COR-L47 (cell line): ENCODE results near the gene CLASP1.
"Not testable (repeated sequence)": the region's sequence is repeated elsewhere in the genome, so short reads cannot be mapped to it uniquely, and the experiment has no call there.

Experiments used
- DNase-seq: peaks from one replicate; lab custom pipeline; 2025; lab: John Stamatoyannopoulos, UW

The CLASP1 gene

GRCh38 chr2:121419081-121419699 lies 230.1 kb downstream of the CLASP1 start:
- DNase-seq = no peak

- no peak for DNase-seq
These were observed 230.7 kb downstream of the CLASP1 start for GRCh38 chr2:121418494-121419058.

- DNase-seq = no peak
These were observed 231.4 kb downstream of the CLASP1 start for GRCh38 chr2:121417826-121418225.

DNA sequence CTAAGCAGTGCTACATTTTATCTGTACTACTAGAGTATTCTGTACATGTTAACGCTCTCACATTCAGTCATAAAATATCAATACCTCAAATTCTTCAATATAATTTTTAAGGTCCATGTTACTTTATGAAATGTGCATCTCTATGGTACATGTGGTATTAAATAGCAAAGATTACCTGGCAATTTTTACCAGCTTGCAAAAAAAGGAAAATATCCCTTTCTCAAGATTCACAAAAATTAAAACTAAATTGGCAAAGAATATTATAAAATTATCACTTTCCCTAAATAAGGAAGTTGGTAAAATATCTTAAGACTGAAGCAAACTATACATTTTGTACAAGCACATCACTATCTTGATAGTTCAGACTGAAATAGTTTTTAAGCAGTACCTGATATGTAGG lies 233.5 kb downstream of the CLASP1 start:
- no peak for DNase-seq

DNA sequence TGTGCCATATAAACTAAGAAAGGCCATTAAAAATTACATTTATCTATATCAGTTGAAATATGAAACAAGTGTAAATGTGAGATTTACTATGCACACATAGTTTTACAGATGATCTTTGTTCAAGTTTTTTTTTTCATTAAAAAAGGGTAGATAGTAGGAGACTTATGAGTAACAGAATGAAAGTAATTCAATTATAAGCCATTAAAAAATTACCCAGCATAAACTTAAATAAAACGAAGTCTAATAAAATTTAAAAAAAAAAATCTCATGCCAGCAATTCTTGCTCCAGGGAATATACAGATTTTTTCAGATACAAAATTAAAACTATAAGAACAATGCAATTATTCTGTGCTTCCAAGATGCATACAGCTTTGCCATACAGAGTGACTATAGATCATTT lies 236.9 kb downstream of the CLASP1 start:
- DNase-seq = no peak

DNA sequence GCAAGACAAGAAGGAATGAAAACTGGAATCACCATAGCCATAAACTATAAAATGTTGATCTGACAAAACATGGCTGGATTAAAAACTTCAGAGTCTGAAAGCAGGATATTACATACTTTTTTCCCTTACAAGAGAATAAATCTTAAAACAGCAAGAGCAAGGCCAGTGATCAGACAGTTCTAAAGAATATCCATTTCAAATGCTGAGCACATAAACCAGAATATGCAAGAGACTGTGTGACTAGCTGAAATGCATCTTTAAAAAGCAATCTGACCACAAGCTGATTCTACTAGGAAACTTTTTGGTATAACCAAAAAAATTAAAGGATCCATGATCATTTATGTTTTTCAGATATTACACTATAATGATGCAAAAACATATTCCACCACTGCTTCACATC lies 239.3 kb downstream of the CLASP1 start:
- no peak for DNase-seq

DNA sequence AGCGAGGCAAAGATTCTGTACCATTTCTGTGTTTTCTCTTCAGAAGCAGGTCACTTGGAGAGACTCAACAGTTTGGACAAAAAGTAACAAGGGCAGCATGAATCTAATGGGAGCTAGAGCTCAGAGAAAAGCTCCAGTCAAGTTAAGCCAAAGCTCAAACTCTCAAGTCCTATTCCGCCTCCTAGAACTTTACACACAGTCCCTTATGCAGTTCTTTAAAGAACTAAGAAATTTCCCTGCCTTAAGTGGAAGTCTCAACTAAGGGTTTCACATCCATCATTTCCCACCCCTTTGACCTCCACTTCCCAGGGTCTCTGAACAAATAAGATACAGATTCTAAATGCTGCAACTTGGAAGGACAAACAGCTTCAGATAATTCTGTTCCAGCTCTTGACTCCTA lies 239.9 kb downstream of the CLASP1 start:
- DNase-seq = no peak

DNA sequence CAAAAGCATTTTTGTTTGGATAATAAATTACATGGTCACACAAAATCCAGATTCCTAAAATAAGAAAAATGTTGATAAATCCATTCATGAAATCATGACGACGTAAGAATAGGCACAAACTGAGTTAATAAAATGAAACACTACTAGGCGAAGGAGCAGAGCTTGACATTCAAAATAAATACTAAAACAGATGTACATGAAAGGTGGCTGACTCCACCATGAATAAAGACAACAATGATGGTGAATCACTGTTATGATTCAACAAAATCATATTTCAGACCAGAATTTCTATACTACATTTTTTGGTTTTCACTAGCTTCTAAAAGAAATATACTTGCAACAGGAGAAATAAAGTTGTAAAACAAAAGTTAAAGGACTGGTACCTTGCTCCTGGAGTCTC lies 240.6 kb downstream of the CLASP1 start:
- DNase-seq = no peak

DNA sequence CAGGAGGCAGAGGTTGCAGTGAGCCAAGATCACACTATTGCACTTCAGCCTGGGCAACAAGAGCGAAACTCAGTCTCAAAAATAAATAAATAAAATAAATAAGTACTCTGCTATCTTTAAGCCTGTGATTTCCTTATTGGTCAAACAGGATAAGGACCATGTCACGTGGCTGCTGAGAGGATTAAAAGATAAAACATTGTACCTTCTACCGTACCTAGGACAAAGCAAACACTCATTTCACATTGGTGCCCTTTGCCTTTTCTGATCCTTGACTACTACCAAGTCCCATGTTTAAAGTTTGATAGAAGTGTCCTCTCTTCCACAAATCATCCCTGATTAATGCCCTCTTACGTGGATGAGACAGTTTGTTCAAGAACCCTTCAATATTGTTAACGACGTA lies 244.0 kb downstream of the CLASP1 start:
- DNase-seq = no peak

DNA sequence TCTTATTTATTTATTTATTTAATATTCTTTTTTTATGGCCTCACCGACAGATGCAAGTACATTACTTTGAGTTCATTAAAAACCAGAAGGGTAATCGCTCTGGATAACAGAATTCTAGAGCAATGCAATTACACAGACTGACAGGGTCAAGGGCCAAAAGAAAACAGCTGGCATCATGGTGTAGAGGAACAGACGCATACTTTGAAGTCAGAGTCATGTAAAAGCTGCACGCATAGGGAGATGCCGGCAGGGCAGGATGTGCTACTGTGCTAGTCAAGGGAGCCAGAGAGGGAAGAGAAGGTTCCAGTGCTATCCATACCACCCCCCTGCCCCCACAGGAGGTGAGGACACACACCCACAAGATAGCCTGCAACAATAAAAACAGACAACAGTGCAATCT lies 249.1 kb downstream of the CLASP1 start:
- DNase-seq = no peak

- DNase-seq = no peak
These were observed 250.4 kb downstream of the CLASP1 start for GRCh38 chr2:121398853-121399252.

GRCh38 chr2:121390082-121390692 lies 259.1 kb downstream of the CLASP1 start:
- no peak for DNase-seq

DNA sequence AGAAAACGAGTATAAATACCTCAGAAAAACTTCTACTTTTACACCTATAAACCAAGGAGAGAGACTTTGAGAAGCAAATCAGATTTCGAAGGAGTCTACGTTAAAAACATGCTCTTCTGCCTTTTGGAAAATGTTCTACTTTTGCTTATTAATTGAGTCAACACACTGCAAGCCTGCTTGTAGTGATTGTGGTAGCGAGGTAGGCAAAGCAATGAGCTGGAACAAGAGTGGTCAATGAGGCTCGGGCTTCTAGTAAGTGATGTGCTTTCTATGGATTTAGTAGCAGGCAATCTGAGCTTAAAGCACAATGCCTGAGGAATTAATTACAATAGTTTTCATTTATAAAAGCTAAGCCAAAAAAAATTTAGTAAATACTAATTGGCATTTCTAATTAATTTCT lies 260.9 kb downstream of the CLASP1 start:
- DNase-seq = no peak

- no peak for DNase-seq
These were observed 261.5 kb downstream of the CLASP1 start for GRCh38 chr2:121387591-121388325.

DNA sequence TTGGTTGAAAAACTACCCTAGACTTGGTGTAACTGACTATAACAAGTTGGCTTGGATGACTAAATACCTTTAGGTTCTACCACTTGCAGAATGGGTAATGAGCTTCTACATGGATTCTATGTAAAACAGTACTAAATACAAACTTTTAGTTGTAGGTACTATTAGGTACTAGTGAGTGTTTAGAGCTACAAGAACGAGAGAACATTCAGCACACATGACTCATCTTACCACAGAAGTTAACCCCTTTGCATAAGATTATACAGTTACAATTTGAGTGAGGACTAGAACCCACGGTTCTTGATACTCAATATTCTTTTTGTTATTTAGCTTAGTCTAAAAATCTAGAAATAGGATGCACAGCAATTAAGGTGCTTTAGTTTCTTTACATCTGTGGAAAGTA lies 262.6 kb downstream of the CLASP1 start:
- no peak for DNase-seq

- DNase-seq = no peak
These were observed 263.2 kb downstream of the CLASP1 start for GRCh38 chr2:121386102-121386501.

GRCh38 chr2:121382744-121383143 lies 266.5 kb downstream of the CLASP1 start:
- no peak for DNase-seq

DNA sequence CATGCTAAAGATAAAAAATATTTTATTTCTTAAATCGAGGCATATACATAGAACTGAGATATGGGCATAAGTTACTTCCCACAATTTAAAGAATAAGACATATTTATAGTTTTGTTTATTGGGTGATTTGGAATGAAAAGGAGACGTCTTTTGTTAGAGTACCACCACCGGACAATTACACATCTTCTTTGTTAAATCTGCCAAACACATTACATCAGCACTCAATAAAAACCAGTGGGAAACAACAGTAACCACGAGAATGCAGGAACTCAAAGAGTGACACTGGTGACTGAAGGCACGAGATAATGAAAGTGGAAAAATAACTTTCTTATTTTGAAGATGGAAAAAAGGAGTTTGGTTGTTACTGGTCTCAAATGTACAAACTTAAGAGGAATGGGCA lies 271.6 kb downstream of the CLASP1 start:
- peak; percentile 1 for DNase-seq

DNA sequence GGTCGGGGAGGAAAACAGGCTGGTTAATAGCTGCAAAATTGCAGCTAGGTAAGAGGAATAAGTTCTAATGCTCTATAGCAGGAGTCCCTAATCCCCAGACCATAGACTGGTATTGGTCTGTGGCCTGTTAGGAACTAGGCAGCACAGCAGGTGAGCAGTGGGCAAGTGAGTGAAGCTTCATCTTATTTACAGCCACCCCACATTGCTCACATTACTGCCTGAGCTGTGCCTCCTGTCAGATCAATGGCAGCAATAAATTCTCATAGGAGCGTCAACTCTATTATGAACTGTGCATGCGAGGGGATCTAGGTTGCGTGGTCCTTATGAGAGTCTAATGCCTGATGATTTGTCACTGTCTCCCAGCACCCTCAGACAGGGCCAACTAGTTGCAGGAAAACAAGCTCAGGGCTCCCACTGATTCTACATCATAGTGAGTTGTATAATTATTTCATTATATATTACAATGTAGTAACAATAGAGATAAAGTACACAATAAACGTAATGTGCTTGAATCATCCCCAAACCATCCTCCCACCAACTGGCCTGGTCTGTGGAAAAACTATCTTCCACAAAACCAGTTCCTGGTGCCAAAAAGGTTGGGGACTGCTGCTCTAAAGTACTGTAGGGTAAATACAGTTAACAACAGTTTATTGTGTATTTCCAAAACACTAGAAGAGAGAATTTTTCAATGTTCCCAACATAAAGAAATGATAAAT lies 272.6 kb downstream of the CLASP1 start:
- DNase-seq = peak; percentile 91

DNA sequence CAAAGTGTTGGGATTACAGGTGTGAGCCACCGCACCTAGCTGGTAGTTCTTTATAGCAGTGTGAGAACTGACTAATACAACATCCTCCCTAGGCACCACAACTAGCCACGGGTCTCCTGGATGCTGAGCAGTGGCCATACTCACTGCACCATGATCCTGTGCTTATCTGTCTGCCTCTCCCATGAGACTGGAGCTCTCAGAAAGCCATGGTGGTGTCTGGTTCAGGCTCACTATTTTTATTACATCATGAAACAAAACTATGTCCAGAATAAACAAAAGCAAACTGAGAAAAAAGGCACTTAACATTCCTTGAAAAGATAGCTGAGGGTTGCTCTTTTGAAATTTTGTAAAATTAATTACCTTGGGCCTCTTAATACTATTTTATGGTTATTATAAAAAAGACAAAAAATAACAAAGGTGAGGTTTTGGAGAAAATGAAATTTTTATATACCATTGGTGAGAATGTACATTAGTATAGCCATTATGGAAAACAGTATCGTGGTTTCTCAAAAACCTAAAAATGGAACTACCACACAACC lies 273.6 kb downstream of the CLASP1 start:
- DNase-seq = no peak

GRCh38 chr2:121374412-121375075 lies 274.7 kb downstream of the CLASP1 start:
- not testable (repeated sequence) for DNase-seq
